ENCODE results near the gene TMEM123. TPM values are rescaled to one million over a fixed set of nuclear protein-coding genes. Genes with fewer than 3 reads are reported as not detected.

TMEM123 gene
- total RNA-seq, 3 donors from 2014 or later (not counting 1 experiment from before 2014, with no cell fraction given), result 100 to 126 (median 118) TPM

DNA sequence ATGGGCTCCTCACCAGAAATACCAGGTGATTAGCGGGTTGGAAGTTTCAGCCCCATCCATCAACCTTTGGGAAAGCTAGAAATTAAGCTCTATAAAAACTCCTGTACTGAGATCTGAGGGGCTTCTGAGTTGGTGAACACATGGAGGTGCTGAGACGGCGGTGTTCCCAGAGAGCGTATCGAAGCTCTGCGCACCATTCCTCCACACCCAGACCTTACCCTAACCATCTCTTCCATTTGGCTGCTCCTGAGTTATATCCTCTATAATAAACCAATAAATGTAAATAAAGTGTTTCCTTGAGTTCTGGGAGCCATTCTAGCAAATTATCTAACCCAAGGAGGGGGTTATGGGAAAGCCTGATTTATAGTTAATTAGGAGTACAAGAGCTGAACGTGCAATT, 41.4 kb downstream of the TMEM123 start:
- no peak for DNase-seq
- Histone ChIP-seq H3K36me3 (ENCODE audit: control insufficient read depth, insufficient read depth, low read length) (peaks cover 11% of the 10 kb centered on the region), H3K27me3 (ENCODE audit: control insufficient read depth, insufficient read depth, low read length) (no peaks in the 10 kb centered on the region), H3K9me3 (ENCODE audit: control insufficient read depth, insufficient read depth, low read length) (no peaks in the 10 kb centered on the region), H3K4me1 (ENCODE audit: control insufficient read depth, insufficient read depth, low read length) (peaks cover 16% of the 10 kb centered on the region), H3K27ac (ENCODE audit: low read length) (no peak overlapping the region), H3K4me3 (ENCODE audit: low read length) (no peak overlapping the region)
- Mint-ChIP-seq H3K27me3 (ENCODE audit: low read depth in 2 of 2) (no peaks in the 10 kb centered on the region), H3K27ac (no peak overlapping the region), H3K36me3 (no peaks in the 10 kb centered on the region), H3K9me3 (no peaks in the 10 kb centered on the region), H3K4me3 (no peak overlapping the region), H3K4me1 (peaks cover 42 to 55% of the 10 kb centered on the region in 2 donors)
- ATAC-seq, result no peak
- 97% methylated on average over 5 of the region's 7 CpGs for WGBS (ENCODE audit: insufficient coverage)
- intact Hi-C loops (cut with micrococcal nuclease), result no loop called here
- TF ChIP-seq, protein P1, sequence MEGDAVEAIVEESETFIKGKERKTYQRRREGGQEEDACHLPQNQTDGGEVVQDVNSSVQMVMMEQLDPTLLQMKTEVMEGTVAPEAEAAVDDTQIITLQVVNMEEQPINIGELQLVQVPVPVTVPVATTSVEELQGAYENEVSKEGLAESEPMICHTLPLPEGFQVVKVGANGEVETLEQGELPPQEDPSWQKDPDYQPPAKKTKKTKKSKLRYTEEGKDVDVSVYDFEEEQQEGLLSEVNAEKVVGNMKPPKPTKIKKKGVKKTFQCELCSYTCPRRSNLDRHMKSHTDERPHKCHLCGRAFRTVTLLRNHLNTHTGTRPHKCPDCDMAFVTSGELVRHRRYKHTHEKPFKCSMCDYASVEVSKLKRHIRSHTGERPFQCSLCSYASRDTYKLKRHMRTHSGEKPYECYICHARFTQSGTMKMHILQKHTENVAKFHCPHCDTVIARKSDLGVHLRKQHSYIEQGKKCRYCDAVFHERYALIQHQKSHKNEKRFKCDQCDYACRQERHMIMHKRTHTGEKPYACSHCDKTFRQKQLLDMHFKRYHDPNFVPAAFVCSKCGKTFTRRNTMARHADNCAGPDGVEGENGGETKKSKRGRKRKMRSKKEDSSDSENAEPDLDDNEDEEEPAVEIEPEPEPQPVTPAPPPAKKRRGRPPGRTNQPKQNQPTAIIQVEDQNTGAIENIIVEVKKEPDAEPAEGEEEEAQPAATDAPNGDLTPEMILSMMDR (IDR thresholded peaks at IDR 0.05), result no peak

DNA sequence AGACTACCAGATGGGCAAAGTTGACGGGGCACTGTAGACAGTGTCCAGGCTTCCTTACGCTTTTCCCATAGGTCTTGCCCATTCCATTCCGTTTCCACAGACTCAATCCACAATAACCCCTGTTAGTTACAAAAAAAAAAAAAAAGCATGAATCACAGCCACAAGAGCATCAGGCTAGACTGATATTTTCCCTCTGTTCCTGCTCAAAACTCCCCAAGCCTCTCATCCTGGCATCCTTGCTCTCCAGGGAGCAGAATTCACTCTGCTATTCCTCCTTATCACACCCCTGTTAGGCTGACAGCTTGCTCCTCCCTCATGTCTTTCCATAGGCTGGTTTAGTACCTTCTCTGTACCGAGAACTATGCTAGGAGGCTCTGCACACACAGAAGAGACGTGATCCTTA, 42.2 kb downstream of the TMEM123 start:
- no peaks in the 10 kb centered on the region for H3K36me3 Mint-ChIP-seq
- Histone ChIP-seq H3K36me3 (ENCODE audit: control insufficient read depth, insufficient read depth, low read length) (peaks cover 11% of the 10 kb centered on the region), H3K4me1 (ENCODE audit: control insufficient read depth, insufficient read depth, low read length) (peaks cover 11% of the 10 kb centered on the region), H3K4me3 (ENCODE audit: low read length) (no peak overlapping the region), H3K27ac (ENCODE audit: low read length) (no peak overlapping the region), H3K27me3 (ENCODE audit: control insufficient read depth, insufficient read depth, low read length) (no peaks in the 10 kb centered on the region), H3K9me3 (ENCODE audit: control insufficient read depth, insufficient read depth, low read length) (no peaks in the 10 kb centered on the region)
- intact Hi-C loops (cut with micrococcal nuclease), result no loop called here
- no peaks in the 10 kb centered on the region for H3K27me3 Mint-ChIP-seq (ENCODE audit: low read depth in 2 of 2)
- no peak for ATAC-seq
- peaks cover 34 to 48% of the 10 kb centered on the region in 2 donors for H3K4me1 Mint-ChIP-seq
- no peaks in the 10 kb centered on the region for H3K9me3 Mint-ChIP-seq
- no peak for DNase-seq
- WGBS (ENCODE audit: insufficient coverage), result 85% methylated on average over 5 of the region's 5 CpGs
- TF ChIP-seq, protein P1 (IDR thresholded peaks at IDR 0.05), result no peak
- H3K27ac Mint-ChIP-seq, result peak overlapping the region in 1 of 2 donors; percentile 54
- no peak overlapping the region for H3K4me3 Mint-ChIP-seq

DNA sequence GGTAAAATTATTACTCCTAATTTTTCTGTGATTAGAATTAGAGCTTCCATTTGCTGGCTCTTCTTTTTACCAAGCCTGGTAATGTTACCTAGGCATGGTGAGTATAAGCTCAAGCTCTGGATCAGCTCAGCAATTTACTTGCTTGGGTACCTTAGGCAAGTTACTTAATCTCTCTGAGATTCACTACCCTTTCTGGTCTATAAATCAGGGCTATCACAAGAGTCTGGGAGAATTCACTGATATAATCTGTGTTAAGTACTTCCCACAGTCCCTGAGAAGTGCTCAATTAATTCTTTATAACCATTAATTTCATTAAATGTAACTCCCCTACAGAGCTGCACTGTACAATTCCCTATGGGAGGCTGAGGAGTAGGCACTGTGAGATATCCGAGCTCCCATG, 44.2 kb downstream of the TMEM123 start:
- Mint-ChIP-seq H3K27me3 (ENCODE audit: low read depth in 2 of 2) (no peaks in the 10 kb centered on the region), H3K27ac (no peak overlapping the region), H3K4me3 (no peak overlapping the region), H3K9me3 (no peaks in the 10 kb centered on the region), H3K36me3 (no peaks in the 10 kb centered on the region), H3K4me1 (peaks cover 22 to 42% of the 10 kb centered on the region in 2 donors)
- peaks cover 11% of the 10 kb centered on the region for H3K36me3 ChIP-seq (ENCODE audit: control insufficient read depth, insufficient read depth, low read length)
- no peaks in the 10 kb centered on the region for H3K9me3 ChIP-seq (ENCODE audit: control insufficient read depth, insufficient read depth, low read length)
- 83% methylated on average over 1 of the region's 1 CpG for WGBS (ENCODE audit: insufficient coverage)
- peaks cover 13% of the 10 kb centered on the region for H3K4me1 ChIP-seq (ENCODE audit: control insufficient read depth, insufficient read depth, low read length)
- TF ChIP-seq, protein P1 (IDR thresholded peaks at IDR 0.05), result no peak
- intact Hi-C loops (cut with micrococcal nuclease), result no loop called here
- no peak overlapping the region for H3K27ac ChIP-seq (ENCODE audit: low read length)
- no peak for ATAC-seq
- H3K27me3 ChIP-seq (ENCODE audit: control insufficient read depth, insufficient read depth, low read length), result no peaks in the 10 kb centered on the region
- no peak overlapping the region for H3K4me3 ChIP-seq (ENCODE audit: low read length)
- DNase-seq, result no peak

DNA sequence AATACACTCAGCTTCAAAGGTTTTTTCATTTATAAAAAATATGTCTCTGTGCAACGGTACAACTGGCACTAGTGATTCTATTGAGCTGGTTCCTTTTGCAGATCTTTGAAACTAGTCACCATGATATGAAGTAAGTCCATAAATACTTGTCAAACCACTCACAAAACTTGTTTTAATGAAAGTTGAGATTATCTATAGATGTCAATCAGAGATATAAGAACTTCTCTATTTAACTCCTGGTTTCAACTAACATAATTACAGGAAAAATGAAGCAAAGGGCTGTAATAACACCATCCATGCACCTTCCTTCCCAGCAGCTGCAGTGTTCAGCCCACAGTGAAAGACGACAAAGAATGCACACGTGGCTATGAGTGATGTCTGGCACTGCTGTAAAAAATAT, 44.7 kb downstream of the TMEM123 start:
- Histone ChIP-seq H3K4me1 (ENCODE audit: control insufficient read depth, insufficient read depth, low read length) (peaks cover 13% of the 10 kb centered on the region), H3K36me3 (ENCODE audit: control insufficient read depth, insufficient read depth, low read length) (peaks cover 11% of the 10 kb centered on the region), H3K27me3 (ENCODE audit: control insufficient read depth, insufficient read depth, low read length) (no peaks in the 10 kb centered on the region), H3K4me3 (ENCODE audit: low read length) (no peak overlapping the region), H3K9me3 (ENCODE audit: control insufficient read depth, insufficient read depth, low read length) (no peaks in the 10 kb centered on the region), H3K27ac (ENCODE audit: low read length) (no peak overlapping the region)
- Mint-ChIP-seq H3K27ac (peak overlapping the region in 1 of 2 donors; percentile 48), H3K27me3 (ENCODE audit: low read depth in 2 of 2) (no peaks in the 10 kb centered on the region), H3K9me3 (no peaks in the 10 kb centered on the region), H3K4me1 (peaks cover 26 to 45% of the 10 kb centered on the region in 2 donors), H3K36me3 (no peaks in the 10 kb centered on the region), H3K4me3 (no peak overlapping the region)
- ATAC-seq (no peak), DNase-seq (no peak)
- intact Hi-C loops (cut with micrococcal nuclease), result no loop called here
- TF ChIP-seq, protein P1 (IDR thresholded peaks at IDR 0.05), result no peak
- WGBS (ENCODE audit: insufficient coverage), result 78% methylated on average over 2 of the region's 3 CpGs

All from natural killer cell (primary cell).